Measurements from ENCODE around the gene TMEM120B.
"Not testable (repeated sequence)": the region's sequence is repeated elsewhere in the genome, so short reads cannot be mapped to it uniquely, and the experiment has no call there.

The TMEM120B gene

GRCh38 chr12:121693155-121693687 is 19.3 kb upstream of the TMEM120B start:
- no peak overlapping the region for H3K4me3 ChIP-seq (ENCODE audit: low read depth, low read length)
- no peak for DNase-seq (ENCODE audit: low read depth, low spot score)
- POLR2A ChIA-PET = no interaction called here
- no peak for TF ChIP-seq CTCF (IDR thresholded peaks at IDR 0.05; ENCODE audit: insufficient read depth, low read length, missing control alignments)
- CTCF ChIA-PET = interaction anchor here (0.6 to 17.5 kb wide), 7 partner anchors 9 to 141 kb away, joined by 3 to 229 read pairs (median 5); partner anchors contain the start of gene RHOF

GRCh38 chr12:121697093-121697698 is 15.4 kb upstream of the TMEM120B start:
- CTCF ChIA-PET = interaction anchor here (0.6 to 17.5 kb wide), 14 partner anchors 10 to 145 kb away, joined by 3 to 229 read pairs (median 5); partner anchors contain the start of genes RHOF and TMEM120B
- H3K4me3 ChIP-seq (ENCODE audit: low read depth, low read length) = no peak overlapping the region
- POLR2A ChIA-PET = no interaction called here
- TF ChIP-seq CTCF (IDR thresholded peaks at IDR 0.05; ENCODE audit: insufficient read depth, low read length, missing control alignments) = no peak
- no peak for DNase-seq (ENCODE audit: low read depth, low spot score)

GRCh38 chr12:121697861-121698260 is 14.7 kb upstream of the TMEM120B start:
- POLR2A ChIA-PET; DNase-seq (ENCODE audit: low read depth, low spot score); H3K4me3 ChIP-seq (ENCODE audit: low read depth, low read length): not testable (repeated sequence)
- CTCF ChIA-PET = interaction anchor here (0.6 to 17.5 kb wide), 15 partner anchors 9 to 457 kb away, joined by 3 to 229 read pairs (median 5); partner anchors contain the start of genes RHOF and TMEM120B

GRCh38 chr12:121701667-121702277 is 10.8 kb upstream of the TMEM120B start:
- ChIA-PET POLR2A (interaction anchor here (0.6 to 1.3 kb wide), 3 partner anchors 11 to 111 kb away, joined by 3 to 4 read pairs (median 4); partner anchors contain the start of gene TMEM120B), CTCF (interaction anchor here (0.6 to 17.5 kb wide), 8 partner anchors 9 to 109 kb away, joined by 3 to 229 read pairs (median 4); partner anchors contain the start of genes ORAI1 and RHOF)
- no peak overlapping the region for H3K4me3 ChIP-seq (ENCODE audit: low read depth, low read length)
- no peak for DNase-seq (ENCODE audit: low read depth, low spot score)
- TF ChIP-seq CTCF (IDR thresholded peaks at IDR 0.05; ENCODE audit: insufficient read depth, low read length, missing control alignments) = no peak

- no peak for DNase-seq (ENCODE audit: low read depth, low spot score)
- H3K4me3 ChIP-seq (ENCODE audit: low read depth, low read length) = no peak overlapping the region
- POLR2A ChIA-PET = interaction anchor here (1.3 kb wide), 1 partner anchor 10 kb away, joined by 4 read pairs; the partner anchor contains the start of gene TMEM120B
- CTCF ChIA-PET = interaction anchor here (1.5 to 17.5 kb wide), 4 partner anchors 73 to 186 kb away, joined by 3 to 229 read pairs (median 98); partner anchors contain the start of genes PSMD9 and RHOF
- no peak for TF ChIP-seq CTCF (IDR thresholded peaks at IDR 0.05; ENCODE audit: insufficient read depth, low read length, missing control alignments)
These were observed 9.6 kb upstream of the TMEM120B start for GRCh38 chr12:121702944-121703343.

GRCh38 chr12:121705514-121705913 is 7.0 kb upstream of the TMEM120B start:
- CTCF ChIA-PET = interaction anchor here (1.1 to 17.5 kb wide), 4 partner anchors 11 to 88 kb away, joined by 3 to 229 read pairs (median 4); partner anchors contain the start of gene RHOF
- no peak for TF ChIP-seq CTCF (IDR thresholded peaks at IDR 0.05; ENCODE audit: insufficient read depth, low read length, missing control alignments)
- no peak overlapping the region for H3K4me3 ChIP-seq (ENCODE audit: low read depth, low read length)
- DNase-seq (ENCODE audit: low read depth, low spot score) = no peak
- POLR2A ChIA-PET = no interaction called here

All from AG04449 (cell line).